K562 (cell line): ENCODE results near the gene NTSR1. TPM values are rescaled to one million over a fixed set of nuclear protein-coding genes. Genes with fewer than 3 reads are reported as not detected.

Experiments used
- ATF6 ChIP-seq: sonication (generic); formaldehyde crosslinking; IDR thresholded peaks from 2 replicates; pipeline ENCODE4 v1.4.0; 2020; ENCODE audit warnings: mild to moderate bottlenecking, missing genetic modification reagents
- CEBPG ChIP-seq, 3 experiments: fragments of 200-800 bp in 1 of 3; sonication (Bioruptor generic) in 1 of 3; sonication (generic) in 1 of 3; formaldehyde crosslinking in 1 of 3; IDR thresholded peaks in 2 of 3; conservative IDR thresholded peaks in 1 of 3; 2 replicates each; pipeline versions ENCODE4 v1.6.1 to v1.8.0; 2016 to 2022; ENCODE audit warnings: missing compliant biosample characterization in 2 of 3, missing genetic modification characterization in 2 of 3, mild to moderate bottlenecking in 1 of 3, missing genetic modification reagents in 1 of 3
- CHCHD3 ChIP-seq: fragments of 250-450 bp; sonication (Bioruptor Pico); IDR thresholded peaks from 2 replicates; pipeline ENCODE4 v2.1.2; 2022; ENCODE audit warnings: mild to moderate bottlenecking
- E2F3 ChIP-seq: fragments of 250-450 bp; sonication (Bioruptor Pico); IDR thresholded peaks from 2 replicates; pipeline ENCODE4 v1.4.0; 2020; ENCODE audit warnings: mild to moderate bottlenecking
- HMGXB4 ChIP-seq: sonication (generic); formaldehyde crosslinking; IDR thresholded peaks from 2 replicates; pipeline ENCODE4 v1.8.1; 2023; ENCODE audit warnings: mild to moderate bottlenecking, missing genetic modification reagents
- KDM2B ChIP-seq: fragments of 250-450 bp; sonication (Bioruptor Pico); IDR thresholded peaks from 2 replicates; pipeline ENCODE4 v1.8.0; 2021; ENCODE audit warnings: mild to moderate bottlenecking, moderate library complexity
- MAX ChIP-seq: sonication (generic); formaldehyde crosslinking; IDR thresholded peaks from 2 replicates; pipeline ENCODE4 v1.9.0; 2022; ENCODE audit warnings: mild to moderate bottlenecking, missing genetic modification reagents
- MBD1 ChIP-seq: fragments of 250-450 bp; sonication (Bioruptor Pico); IDR thresholded peaks from 2 replicates; pipeline ENCODE4 v1.8.0; 2022; ENCODE audit warnings: inconsistent platforms
- NR3C1 ChIP-seq: sonication (generic); formaldehyde crosslinking; IDR thresholded peaks from 2 replicates; pipeline ENCODE4 v1.8.1; 2022; ENCODE audit warnings: missing genetic modification reagents
- POLR2AphosphoS5 ChIP-seq: IDR thresholded peaks from 2 replicates; pipeline ENCODE4 v1.6.1; 2011; ENCODE audit warnings: mild to moderate bottlenecking, low read depth, low read length, moderate library complexity; ENCODE audit not compliant: control insufficient read depth, insufficient read depth
- POLR2G ChIP-seq: fragments of 200-400 bp; formaldehyde crosslinking; IDR thresholded peaks from 2 replicates; pipeline ENCODE4 v1.6.1; 2017; ENCODE audit warnings: low read depth, mild to moderate bottlenecking, antibody characterized with exemption, low read length, moderate library complexity
- SNIP1 ChIP-seq: fragments of 450-650 bp; IDR thresholded peaks from 2 replicates; pipeline ENCODE4 v1.7.1; 2017; ENCODE audit warnings: low read depth, mild to moderate bottlenecking
- TFAP4 ChIP-seq: sonication (generic); formaldehyde crosslinking; IDR thresholded peaks from 2 replicates; pipeline ENCODE4 v1.8.0; 2022; ENCODE audit warnings: missing genetic modification reagents, mild to moderate bottlenecking, moderate library complexity, borderline replicate concordance
- VEZF1 ChIP-seq: fragments of 200-800 bp; sonication (Bioruptor generic); IDR thresholded peaks from 2 replicates; pipeline ENCODE4 v1.6.1; 2017; ENCODE audit warnings: missing genetic modification characterization, missing compliant biosample characterization
- ZBTB1 ChIP-seq: sonication (generic); formaldehyde crosslinking; IDR thresholded peaks from 2 replicates; pipeline ENCODE4 v1.8.1; 2023; ENCODE audit warnings: missing genetic modification reagents, low read depth, mild to moderate bottlenecking, borderline replicate concordance
- ZBTB7A ChIP-seq: IDR thresholded peaks from 2 replicates; pipeline ENCODE4 v1.6.1; 2011; ENCODE audit warnings: low read depth, mild to moderate bottlenecking, low read length, moderate library complexity, borderline replicate concordance; ENCODE audit not compliant: control insufficient read depth
- ZBTB8A ChIP-seq: fragments of 450-650 bp; IDR thresholded peaks from 2 replicates; pipeline ENCODE4 v1.6.1; 2018; ENCODE audit warnings: mild to moderate bottlenecking, moderate library complexity; ENCODE audit not compliant: partially characterized antibody
- ZNF717 ChIP-seq: fragments of 250-450 bp; sonication (Bioruptor Pico); IDR thresholded peaks from 2 replicates; pipeline ENCODE4 v1.5.0; 2021
- ZNF830 ChIP-seq: fragments of 250-450 bp; sonication (Bioruptor Pico); IDR thresholded peaks from 2 replicates; pipeline ENCODE4 v1.5.0; 2021; ENCODE audit warnings: mild to moderate bottlenecking
- polyA plus RNA-seq, 8 experiments: library from polyadenylated mRNA; depleted of rRNA in 4 of 8; stranded (reverse) in 5 of 8; unstranded in 3 of 8; fragments of >200 nt; fragmentation: Nextera tagmentation in 2 of 8; fragmentation: Illumina TruSeq in 1 of 8; extraction: Ambion mirVana in 2 of 8; extraction: Trizol in 1 of 8; gene quantifications; 2 replicates each; pipeline versions ENCODE4 v1.2.1 to v1.2.3, GENCODE V29; 2011 to 2014; ENCODE audit warnings: inconsistent platforms in 1 of 8, missing spikeins in 1 of 8
- total RNA-seq, 7 experiments: library from RNA; depleted of rRNA in 6 of 7; stranded (reverse); fragments of >200 nt in 6 of 7; fragmentation: Illumina TruSeq in 2 of 7; extraction: Trizol in 2 of 7; gene quantifications; 2 replicates each; pipeline versions ENCODE4 v1.2.1 to v1.2.3, GENCODE V29; 2011 to 2021; ENCODE audit warnings: low replicate concordance in 1 of 7

The NTSR1 gene
- total and polyA plus RNA-seq, 9 of the 15 experiments (the other 6 are each of a cell fraction or from before 2014, with no cell fraction given) = 0.04 to 0.40 (median 0.13) TPM; not detected in 3

GRCh38 chr20:62804627-62805154, 96.1 kb downstream of the NTSR1 start, which contains the start of gene OGFR (continued):
- no peak for TF ChIP-seq ZBTB1
- no peak for TF ChIP-seq CHCHD3 (CRISPR knock-in tag)
- TF ChIP-seq TFAP4 (CRISPR knock-in tag) = peak; percentile 39; the same call in 1 of the 2 replicates
- no peak for TF ChIP-seq ATF6 (CRISPR knock-in tag)
- 0 out of 2 replicates have a peak, but pooled peaks have one; percentile 54 for TF ChIP-seq HMGXB4
- no peak for TF ChIP-seq SNIP1
- TF ChIP-seq ZNF830 = no peak
- no peak for TF ChIP-seq MBD1
- peak; percentile 68 for TF ChIP-seq POLR2G
- TF ChIP-seq ZNF717 = no peak
- no peak for TF ChIP-seq NR3C1 (CRISPR knock-in tag)
- peak; percentile 53; the same call in 1 of the 2 replicates for TF ChIP-seq KDM2B
- no peak for TF ChIP-seq POLR2AphosphoS5
- TF ChIP-seq CEBPG (CRISPR knock-in tag; IDR thresholded peaks at IDR 0.05) = no peak
- no peak for TF ChIP-seq CEBPG (tag; conservative IDR thresholded peaks at IDR 0.05 in 1 of 2, IDR thresholded peaks at IDR 0.05 in 1 of 2)
- no peak for TF ChIP-seq E2F3 (CRISPR knock-in tag)
- TF ChIP-seq VEZF1 (CRISPR knock-in tag) = peak; percentile 92
- TF ChIP-seq ZBTB7A = peak; percentile 67; the same call in 1 of the 2 replicates
- TF ChIP-seq MAX (CRISPR knock-in tag) = peak; percentile 58; the same call in 1 of the 2 replicates
- no peak for TF ChIP-seq ZBTB8A
